ENCODE data around the gene GNB1L. TPM values are rescaled to one million over a fixed set of nuclear protein-coding genes. Genes with fewer than 3 reads are reported as not detected.

Gene GNB1L
- total and polyA plus RNA-seq, 2 of the 13 experiments (the other 11 are each of a cell fraction or from before 2014, with no cell fraction given) = 2.5 to 7.4 TPM

GRCh38 chr22:19824212-19824925 lies 30.3 kb downstream of the GNB1L start (continued):
- TF ChIP-seq MAZ (IDR thresholded peaks at IDR 0.05; ENCODE audit: borderline replicate concordance, low read depth, low read length) = no peak
- TF ChIP-seq MAZ (CRISPR knock-in tag; IDR thresholded peaks at IDR 0.05; ENCODE audit: low read depth) = no peak
- no peak for TF ChIP-seq ZNF362 (CRISPR knock-in tag; IDR thresholded peaks at IDR 0.05; ENCODE audit: borderline replicate concordance)
- no peak for TF ChIP-seq ZFP36L2 (CRISPR knock-in tag; IDR thresholded peaks at IDR 0.05)
- no peak for TF ChIP-seq ZNF883 (CRISPR knock-in tag; IDR thresholded peaks at IDR 0.05; ENCODE audit: not compliant biosample characterization)
- no peak for TF ChIP-seq ATF1 (CRISPR knock-in tag; IDR thresholded peaks at IDR 0.05)
- TF ChIP-seq ZNF224 (CRISPR knock-in tag; IDR thresholded peaks at IDR 0.05) = no peak
- no peak for TF ChIP-seq ZBTB8A (CRISPR knock-in tag; IDR thresholded peaks at IDR 0.05; ENCODE audit: borderline replicate concordance, low read depth)
- TF ChIP-seq KLF13 (CRISPR knock-in tag; IDR thresholded peaks at IDR 0.05) = no peak
- no peak; the same call in 1 of the 2 replicates for TF ChIP-seq ZNF160 (CRISPR knock-in tag; IDR thresholded peaks at IDR 0.05)
- TF ChIP-seq HDAC6 (IDR thresholded peaks at IDR 0.05; ENCODE audit: low read depth, low read length) = no peak
- TF ChIP-seq, protein P1, sequence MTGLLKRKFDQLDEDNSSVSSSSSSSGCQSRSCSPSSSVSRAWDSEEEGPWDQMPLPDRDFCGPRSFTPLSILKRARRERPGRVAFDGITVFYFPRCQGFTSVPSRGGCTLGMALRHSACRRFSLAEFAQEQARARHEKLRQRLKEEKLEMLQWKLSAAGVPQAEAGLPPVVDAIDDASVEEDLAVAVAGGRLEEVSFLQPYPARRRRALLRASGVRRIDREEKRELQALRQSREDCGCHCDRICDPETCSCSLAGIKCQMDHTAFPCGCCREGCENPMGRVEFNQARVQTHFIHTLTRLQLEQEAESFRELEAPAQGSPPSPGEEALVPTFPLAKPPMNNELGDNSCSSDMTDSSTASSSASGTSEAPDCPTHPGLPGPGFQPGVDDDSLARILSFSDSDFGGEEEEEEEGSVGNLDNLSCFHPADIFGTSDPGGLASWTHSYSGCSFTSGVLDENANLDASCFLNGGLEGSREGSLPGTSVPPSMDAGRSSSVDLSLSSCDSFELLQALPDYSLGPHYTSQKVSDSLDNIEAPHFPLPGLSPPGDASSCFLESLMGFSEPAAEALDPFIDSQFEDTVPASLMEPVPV (CRISPR knock-in tag; IDR thresholded peaks at IDR 0.05) = no peak; the same call in 1 of the 2 replicates
- TF ChIP-seq EED (CRISPR knock-in tag; IDR thresholded peaks at IDR 0.05) = no peak
- TF ChIP-seq ZFY (CRISPR knock-in tag; IDR thresholded peaks at IDR 0.05) = peak; percentile 86
- TF ChIP-seq ZNF749 (CRISPR knock-in tag; IDR thresholded peaks at IDR 0.05; ENCODE audit: borderline replicate concordance) = no peak
- TF ChIP-seq ZKSCAN1 (IDR thresholded peaks at IDR 0.05; ENCODE audit: low read length) = no peak
- TF ChIP-seq FOXJ3 (CRISPR knock-in tag; IDR thresholded peaks at IDR 0.05; ENCODE audit: borderline replicate concordance) = peak; percentile 67; the same call in 1 of the 2 replicates
- TF ChIP-seq RELA (CRISPR knock-in tag; IDR thresholded peaks at IDR 0.05) = no peak
- no peak for TF ChIP-seq RERE (CRISPR knock-in tag; IDR thresholded peaks at IDR 0.05; ENCODE audit: low read depth)
- no peak for TF ChIP-seq ARNT (IDR thresholded peaks at IDR 0.05)
- no peak for TF ChIP-seq CHD4 (IDR thresholded peaks at IDR 0.05; ENCODE audit: borderline replicate concordance, low read length)
- TF ChIP-seq MEF2D (CRISPR knock-in tag; IDR thresholded peaks at IDR 0.05) = 0 out of 2 replicates have a peak, but pooled peaks have one; percentile 39
- peak; percentile 76 for TF ChIP-seq SALL1 (CRISPR knock-in tag; IDR thresholded peaks at IDR 0.05)
- TF ChIP-seq GLI4 (CRISPR knock-in tag; IDR thresholded peaks at IDR 0.05; ENCODE audit: borderline replicate concordance) = no peak

Measured in HepG2 (cell line).